GM21526 (cell line): Measurements from ENCODE around the gene CFAP45.

Experiments
- ATAC-seq: cut with Tn5 transposase; IDR thresholded peaks from one replicate; pipeline ENCODE4 v1.9.1; 2021; ENCODE audit warnings: moderate library complexity; ENCODE audit not compliant: unreplicated experiment, low FRiP score

Gene CFAP45

DNA sequence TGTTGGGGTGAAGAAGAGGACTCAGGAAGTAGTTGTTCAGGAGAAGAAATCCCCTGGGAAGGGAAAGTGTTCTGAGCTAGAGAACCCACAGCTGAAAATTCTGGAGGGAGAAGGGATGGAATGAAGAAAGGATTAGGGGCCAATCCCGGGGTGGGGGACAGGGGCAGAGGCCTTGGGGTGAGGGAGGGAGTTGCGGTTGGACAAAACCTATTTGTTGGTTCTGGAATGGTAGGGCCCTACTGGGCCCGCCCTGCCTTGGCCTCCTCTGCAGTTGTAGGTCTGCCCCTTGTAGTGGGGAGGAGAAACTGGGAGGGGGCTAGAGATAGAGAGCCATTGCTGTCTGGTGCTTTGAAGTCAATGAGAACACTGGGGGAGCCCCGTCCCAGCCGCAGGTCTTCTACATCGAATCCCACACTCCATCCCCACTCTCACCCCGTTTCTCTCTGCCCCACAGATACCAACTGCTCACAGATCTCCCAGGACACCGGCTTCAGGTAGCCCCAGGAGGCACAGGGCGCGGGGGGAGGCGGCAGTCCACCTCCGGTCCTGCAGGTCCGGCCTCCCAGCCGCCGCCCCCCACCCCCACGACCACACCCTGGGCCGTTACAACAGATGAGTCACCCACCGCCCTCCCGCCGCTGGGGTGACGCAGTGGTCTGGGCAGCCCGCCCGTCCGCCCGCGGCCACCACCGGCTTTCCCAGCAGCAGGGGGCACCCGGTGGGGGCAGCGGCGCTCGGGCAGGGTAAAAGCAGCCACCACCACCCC lies 24.2 kb upstream of the CFAP45 start:
- ATAC-seq, result no peak

DNA sequence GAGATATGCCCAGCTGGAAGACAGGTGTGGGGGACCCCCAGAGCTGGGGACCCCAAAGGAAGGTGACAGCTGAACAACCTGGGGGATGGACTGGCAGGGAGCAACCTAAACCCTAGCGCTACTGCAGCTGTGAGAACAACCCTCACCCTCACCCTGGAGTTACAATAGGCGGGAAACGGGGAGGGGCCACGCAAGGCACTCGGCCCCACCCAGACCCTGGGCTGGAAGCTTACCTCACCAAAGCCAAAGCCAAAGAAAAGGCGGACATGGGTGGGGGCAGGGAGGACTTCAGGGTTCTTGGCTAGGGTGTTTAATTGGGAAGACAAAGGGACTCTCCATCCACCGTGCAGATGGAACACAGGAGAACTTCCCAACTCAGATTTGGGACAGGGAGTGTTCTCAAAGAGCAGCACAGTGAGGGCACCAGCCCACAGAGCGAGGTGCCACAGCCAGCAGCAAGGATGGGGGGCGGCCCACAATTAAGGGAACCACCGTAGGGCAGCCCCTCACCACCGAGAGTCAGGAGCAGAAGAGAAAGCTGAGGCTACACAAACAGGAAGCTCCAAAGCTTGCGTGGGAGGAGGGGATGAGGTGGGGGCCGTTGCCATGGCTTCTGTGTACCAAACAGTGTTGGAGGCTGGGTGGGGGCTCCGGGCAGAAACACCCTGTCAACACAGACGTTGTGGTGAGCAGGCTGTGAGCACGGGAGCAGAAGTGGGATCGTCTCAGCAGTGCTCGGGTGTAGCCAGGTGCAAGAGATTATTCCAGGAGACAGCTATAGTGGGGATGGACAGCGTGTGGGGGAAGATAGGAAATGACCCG lies 23.4 kb upstream of the CFAP45 start:
- peak; percentile 32 for ATAC-seq

GRCh38 chr1:159922511-159923202 lies 22.7 kb upstream of the CFAP45 start:
- no peak for ATAC-seq

DNA sequence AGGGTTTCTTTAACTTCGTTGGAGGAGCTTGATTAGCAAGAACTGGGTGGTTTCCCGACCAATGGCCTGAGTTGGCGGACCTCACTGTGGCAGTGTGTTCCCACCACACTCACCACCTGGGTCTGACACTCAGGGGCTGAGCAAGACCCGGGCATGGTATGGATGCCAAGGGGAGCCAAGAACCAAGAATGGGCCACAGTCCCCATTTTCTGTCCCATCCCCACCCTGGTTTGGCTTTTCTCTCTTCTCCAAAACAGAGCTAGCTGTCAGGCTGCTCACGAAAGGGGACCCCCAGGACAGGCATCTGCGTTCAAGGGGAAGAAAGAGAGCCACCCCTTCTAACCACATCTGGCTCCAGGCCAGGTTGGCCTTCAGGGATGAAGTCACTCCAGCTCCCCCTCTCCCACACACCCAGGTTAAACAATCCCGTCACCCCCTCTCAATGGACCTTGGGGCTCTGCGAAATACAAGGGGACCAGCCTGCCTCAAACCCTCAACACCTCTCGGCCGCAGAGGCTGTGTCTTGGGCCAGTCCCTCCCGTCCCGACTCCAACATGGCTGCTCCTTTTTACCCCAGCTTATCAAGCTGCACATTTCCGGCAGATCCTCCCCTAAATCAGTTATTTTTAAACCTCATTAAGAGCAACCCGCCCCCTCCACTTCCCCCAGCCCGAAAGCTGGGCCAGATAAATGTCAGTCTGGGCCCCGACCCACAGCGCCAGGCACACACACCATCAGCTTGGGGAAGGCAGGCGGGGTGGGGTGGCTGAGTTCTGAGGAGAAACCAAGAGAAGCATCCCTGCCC lies 21.9 kb upstream of the CFAP45 start:
- no peak for ATAC-seq

DNA sequence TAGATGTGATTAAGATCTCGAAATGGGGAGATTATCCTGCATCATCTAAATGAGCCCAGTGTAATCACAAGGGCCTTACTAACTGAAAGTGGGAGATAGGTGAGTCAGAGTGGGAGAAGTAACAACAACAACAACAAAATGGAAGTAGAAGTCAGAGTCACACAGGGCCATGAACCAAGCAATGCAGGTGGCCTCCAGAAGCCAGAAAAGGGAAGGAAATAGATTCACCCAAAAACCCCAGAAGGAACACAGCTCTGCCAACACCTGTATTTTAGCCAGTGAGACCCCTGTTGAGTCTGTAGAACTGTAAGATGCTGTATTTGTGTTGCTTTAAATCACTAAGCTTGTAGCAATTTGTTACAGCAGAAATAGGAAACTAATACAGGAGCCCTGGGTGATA lies 21.3 kb upstream of the CFAP45 start:
- peak; percentile 26 for ATAC-seq

DNA sequence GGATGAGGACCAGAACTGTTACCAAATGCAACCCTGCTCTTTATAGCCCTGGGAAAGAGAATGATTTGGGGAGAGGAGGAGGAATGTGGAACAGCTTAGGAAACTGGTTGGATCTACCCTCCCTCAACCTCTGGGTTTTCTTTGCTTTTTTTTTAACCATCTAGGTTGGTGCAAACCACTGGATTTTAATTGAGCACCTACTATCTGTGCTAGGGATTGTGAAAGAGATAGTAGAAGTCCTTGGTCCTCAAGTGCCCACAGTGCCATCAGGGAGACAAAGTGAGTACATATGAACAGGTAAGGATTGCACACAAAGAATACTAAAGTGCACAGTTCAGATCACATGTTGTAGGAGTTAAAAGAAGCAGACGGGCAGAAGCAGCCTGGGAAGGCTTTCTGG lies 20.7 kb upstream of the CFAP45 start:
- ATAC-seq, result no peak

DNA sequence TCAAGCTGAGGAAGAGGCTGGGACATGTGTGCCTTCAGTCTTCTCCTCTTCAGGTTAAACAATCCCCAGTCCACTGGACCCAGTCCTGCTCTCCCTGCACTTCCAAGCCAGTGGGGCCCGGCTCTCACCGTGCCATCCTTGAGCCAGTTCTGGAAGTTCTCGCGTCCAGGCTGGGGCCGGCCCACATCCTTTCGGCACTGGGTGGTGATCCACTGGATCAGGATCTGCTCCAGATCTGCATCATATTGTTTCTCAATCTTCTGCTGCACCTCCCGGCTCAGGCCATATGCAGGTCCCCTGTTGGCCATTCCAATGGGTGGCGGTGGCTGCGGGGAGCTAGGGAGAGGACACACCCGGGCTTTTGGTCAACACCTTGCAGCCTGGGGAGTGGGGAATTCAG lies 20.2 kb upstream of the CFAP45 start:
- no peak for ATAC-seq

DNA sequence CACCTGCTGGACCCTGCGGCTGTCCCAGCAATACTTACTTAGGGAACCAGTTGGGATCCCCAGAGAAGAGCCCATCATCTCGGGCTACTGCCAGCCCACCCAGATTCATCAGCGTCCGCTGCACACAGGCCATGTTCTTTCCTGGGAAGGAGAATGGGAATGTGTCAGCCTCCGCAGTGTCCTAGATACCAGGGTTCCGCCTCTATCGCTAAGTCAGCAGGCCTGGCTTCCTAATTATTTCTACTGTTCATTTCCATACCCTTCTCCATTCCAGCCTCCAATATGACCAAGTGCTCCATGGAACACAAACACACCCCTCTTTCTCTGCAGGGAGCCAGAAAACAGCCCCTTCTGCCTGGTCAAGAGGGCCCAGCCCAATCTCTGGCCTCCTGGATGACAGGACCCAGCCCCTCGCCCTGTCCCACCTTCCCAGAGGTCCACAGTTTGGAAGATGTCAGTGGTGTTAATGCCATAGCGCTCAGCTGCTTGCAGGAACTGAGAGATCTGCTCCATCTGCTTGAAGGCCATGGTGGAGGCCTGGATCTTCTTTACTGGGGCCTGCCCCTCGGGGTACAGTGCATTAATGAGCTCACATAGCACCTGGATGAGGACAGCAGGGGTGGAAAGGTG lies 19.4 kb upstream of the CFAP45 start:
- ATAC-seq, result no peak

GRCh38 chr1:159918352-159919200 lies 18.6 kb upstream of the CFAP45 start:
- no peak for ATAC-seq

- no peak for ATAC-seq
Measured at GRCh38 chr1:159917533-159918351, 17.8 kb upstream of the CFAP45 start.

GRCh38 chr1:159916242-159917051 lies 16.5 kb upstream of the CFAP45 start:
- ATAC-seq, result no peak

DNA sequence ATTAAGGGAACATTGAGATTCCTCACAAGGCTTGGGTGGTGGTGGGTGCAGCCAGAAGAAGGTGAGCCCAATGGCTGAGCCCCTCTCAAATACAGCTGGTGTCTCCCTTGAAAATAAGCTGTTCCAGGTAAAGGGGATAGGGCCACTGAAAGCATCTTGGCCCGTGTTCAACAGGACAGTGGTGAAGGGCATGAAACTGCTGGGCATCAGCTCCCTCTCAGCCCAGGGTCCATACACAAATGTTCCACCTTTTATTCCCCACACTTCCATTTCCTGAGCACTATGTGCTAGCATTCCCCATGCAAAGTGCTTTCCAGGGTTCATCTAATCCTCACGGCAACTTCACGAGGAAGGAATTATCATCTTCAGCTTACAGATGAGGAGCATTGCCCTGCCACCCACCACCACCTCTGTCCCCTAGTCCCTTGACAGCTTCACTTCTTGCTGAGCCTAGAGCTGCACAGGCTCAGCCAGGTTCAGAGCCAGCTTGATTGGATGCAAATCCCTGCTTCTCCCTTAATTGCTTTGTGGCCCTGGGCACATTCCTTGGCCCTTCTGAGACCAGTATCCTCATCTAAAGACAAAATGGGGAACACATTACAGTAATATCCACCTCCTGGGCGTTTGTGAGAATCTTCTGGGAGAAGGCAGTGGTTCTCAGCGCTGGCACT lies 15.7 kb upstream of the CFAP45 start:
- ATAC-seq, result no peak

- no peak for ATAC-seq
Measured at GRCh38 chr1:159914252-159915018, 14.5 kb upstream of the CFAP45 start.

DNA sequence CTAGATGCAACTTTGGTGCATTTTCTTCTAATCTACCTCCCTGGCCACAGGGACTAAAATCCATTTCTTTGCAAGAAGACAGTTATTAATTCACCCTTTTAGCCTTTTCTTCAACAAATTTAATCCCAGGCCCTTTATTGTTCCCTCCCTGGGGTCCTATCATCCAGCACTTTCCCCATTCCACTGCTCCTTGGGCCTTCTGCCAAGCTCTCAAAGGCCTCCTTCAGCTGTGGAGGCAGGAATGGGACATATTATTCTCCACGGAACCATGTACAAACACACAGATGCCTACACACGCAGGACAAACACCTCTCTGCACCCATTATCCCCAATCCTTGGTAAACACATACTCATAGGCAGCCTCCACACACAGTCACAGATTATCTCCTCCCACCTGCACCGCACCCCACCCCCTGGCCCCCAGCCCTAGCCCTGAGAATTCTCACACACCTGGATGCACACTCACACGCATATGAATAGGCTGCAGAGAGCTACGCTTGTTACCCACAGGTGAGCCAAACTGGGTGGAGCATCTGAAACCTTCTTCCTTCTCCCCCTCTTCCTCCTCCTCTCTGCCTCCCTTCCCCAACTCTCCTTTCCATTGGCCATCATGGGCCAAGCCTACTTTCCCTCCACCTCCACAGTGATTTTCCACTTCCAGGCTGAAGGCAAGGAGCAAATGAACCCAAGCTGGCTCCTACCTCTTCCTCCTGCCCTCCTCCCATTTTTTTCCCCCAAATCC lies 13.7 kb upstream of the CFAP45 start:
- no peak for ATAC-seq

DNA sequence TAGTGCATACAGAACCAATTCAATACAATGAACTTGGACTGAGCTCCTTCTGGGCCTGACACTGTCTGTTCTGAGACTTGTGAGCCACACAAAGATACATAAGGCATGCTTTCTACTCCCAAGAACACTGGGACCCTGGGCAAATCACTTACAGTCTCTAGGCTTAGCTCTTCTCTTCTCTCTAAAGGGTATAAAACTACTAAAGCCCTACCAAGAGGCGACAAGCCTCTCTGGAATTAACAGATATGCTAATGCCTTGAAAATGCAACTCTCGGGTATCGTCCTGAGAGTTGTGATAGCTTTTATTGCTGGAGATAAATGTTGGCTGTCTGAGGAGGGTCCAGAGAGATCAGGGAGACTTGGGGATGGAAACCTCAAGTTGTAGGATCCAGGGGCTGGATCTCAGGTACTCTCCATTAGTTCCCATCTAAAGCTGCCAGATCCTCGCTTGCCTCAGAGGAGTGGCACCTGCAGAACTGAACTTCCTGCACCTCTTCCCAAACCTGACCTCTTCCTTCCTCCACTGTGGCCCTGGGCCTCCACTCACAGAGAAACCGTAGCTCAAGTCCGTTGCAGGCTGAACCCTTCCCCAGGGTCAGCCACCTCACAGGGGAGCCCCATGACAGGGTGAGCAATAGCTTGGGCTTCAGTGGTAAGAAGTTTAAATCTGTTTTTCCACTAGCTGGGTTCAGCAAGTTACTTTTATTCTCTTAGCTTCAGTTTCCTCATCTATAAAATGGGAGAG lies 11.5 kb upstream of the CFAP45 start:
- ATAC-seq, result no peak
